Measurements from ENCODE around the gene SPSB2.
"Not testable (repeated sequence)": the region's sequence is repeated elsewhere in the genome, so short reads cannot be mapped to it uniquely, and the experiment has no call there.

DNA sequence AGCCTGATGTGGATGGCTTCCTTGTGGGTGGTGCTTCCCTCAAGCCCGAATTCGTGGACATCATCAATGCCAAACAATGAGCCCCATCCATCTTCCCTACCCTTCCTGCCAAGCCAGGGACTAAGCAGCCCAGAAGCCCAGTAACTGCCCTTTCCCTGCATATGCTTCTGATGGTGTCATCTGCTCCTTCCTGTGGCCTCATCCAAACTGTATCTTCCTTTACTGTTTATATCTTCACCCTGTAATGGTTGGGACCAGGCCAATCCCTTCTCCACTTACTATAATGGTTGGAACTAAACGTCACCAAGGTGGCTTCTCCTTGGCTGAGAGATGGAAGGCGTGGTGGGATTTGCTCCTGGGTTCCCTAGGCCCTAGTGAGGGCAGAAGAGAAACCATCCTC, 2.8 kb downstream of the SPSB2 start:
- not testable (repeated sequence) for TF ChIP-seq POU2F2, POLR2AphosphoS5, POLR2A, TAF1 (IDR thresholded peaks at IDR 0.05; ENCODE audit: low read depth, low read length)
